ENCODE measurements around the gene ARMC8. TPM values are rescaled to one million over a fixed set of nuclear protein-coding genes. Genes with fewer than 3 reads are reported as not detected.

Gene ARMC8
- total RNA-seq, 1 experiment from 2014 or later: 63.6 TPM

DNA sequence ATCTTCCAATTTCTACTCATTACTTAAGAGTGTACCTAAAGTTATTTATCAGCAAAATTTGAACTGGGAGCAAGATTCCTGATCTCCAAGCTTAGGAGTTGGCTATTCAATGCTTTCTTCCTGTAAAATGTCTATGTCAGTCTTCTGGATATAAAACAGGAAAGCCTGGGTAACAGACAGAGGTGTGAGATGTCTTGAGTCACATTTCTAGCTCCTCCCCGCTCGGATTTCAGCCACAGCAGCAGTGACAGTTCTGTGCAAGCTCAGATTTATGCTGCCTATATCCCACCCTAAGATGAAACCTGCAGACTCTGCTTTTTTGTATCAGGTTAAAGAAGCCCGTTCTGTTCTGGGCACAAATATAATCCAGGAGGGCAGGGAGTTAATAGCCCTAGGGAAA is 2.1 kb upstream of the ARMC8 start:
- Mint-ChIP-seq H3K4me1 (peaks cover 13 to 22% of the 10 kb centered on the region in 2 experiments), H3K36me3 (ENCODE audit: insufficient read depth in 1 of 3, low read depth in 3 of 3) (peaks cover 4 to 8% (median 4%) of the 10 kb centered on the region in 3 experiments; a peak in 6 of 7 replicates)
- no peak overlapping the region for H3K4me2 ChIP-seq (ENCODE audit: insufficient read depth, insufficient read length, low read length)

More for the DNA sequence above, 2.1 kb upstream of the ARMC8 start:
- Histone ChIP-seq H4K20me1 (ENCODE audit: control insufficient read depth, insufficient read depth, insufficient read length) (no peaks in the 10 kb centered on the region), H3K14ac (ENCODE audit: insufficient read depth, low read length) (no peak overlapping the region), H3K23me2 (ENCODE audit: insufficient read length, low read depth, low read length, poor library complexity, severe bottlenecking) (no peaks in the 10 kb centered on the region), H3K9ac (ENCODE audit: extremely low read depth, insufficient read length, low read length) (no peak overlapping the region), H2BK20ac (ENCODE audit: low read depth, low read length, poor library complexity, severe bottlenecking) (no peak overlapping the region), H4K5ac (ENCODE audit: insufficient read length, low read depth, low read length) (no peak overlapping the region), H2AK5ac (ENCODE audit: insufficient read length, low read length) (no peak overlapping the region), H4K8ac (replicated peaks; ENCODE audit: insufficient read length, low read depth, low read length) (no peak overlapping the region), H3K9me3 (ENCODE audit: control insufficient read depth, low read depth, low read length) (no peaks in the 10 kb centered on the region), H3K4me1 (ENCODE audit: insufficient read depth, low read length) (no peaks in the 10 kb centered on the region), H3K27ac (ENCODE audit: insufficient read length, low read depth, low read length) (no peak overlapping the region), H2BK15ac (ENCODE audit: low read depth, low read length) (no peak overlapping the region), H3T11ph (ENCODE audit: low read length) (no peak overlapping the region), H2AFZ (ENCODE audit: low read length) (no peak overlapping the region), H3K18ac (ENCODE audit: insufficient read length, low read depth, low read length) (no peak overlapping the region), H3K4ac (ENCODE audit: low read depth, low read length) (no peak overlapping the region), H3K56ac (ENCODE audit: insufficient read length, low read depth, low read length) (no peak overlapping the region), H3K79me1 (ENCODE audit: insufficient read depth, low read depth, low read length, poor library complexity, severe bottlenecking) (no peaks in the 10 kb centered on the region), H3K79me2 (ENCODE audit: insufficient read depth, low read length) (peaks cover 13% of the 10 kb centered on the region; the same call in 1 of the 2 replicates), H3K27me3 (ENCODE audit: insufficient read depth, low read length) (no peaks in the 10 kb centered on the region), H2BK12ac (ENCODE audit: insufficient read length, low read depth, low read length) (no peak overlapping the region), H3K23ac (ENCODE audit: insufficient read length, low read depth, low read length) (no peak overlapping the region), H2BK5ac (ENCODE audit: insufficient read length, low read length) (no peak overlapping the region), H4K91ac (ENCODE audit: insufficient read length, low read depth, low read length) (no peak overlapping the region), H2BK120ac (ENCODE audit: low read depth, low read length, poor library complexity, severe bottlenecking) (no peak overlapping the region)
- Mint-ChIP-seq H3K27ac (no peak overlapping the region), H3K9me3 (no peaks in the 10 kb centered on the region), H3K4me3 (no peak overlapping the region), H3K27me3 (ENCODE audit: low read depth) (peaks cover 30% of the 10 kb centered on the region)
- TF ChIP-seq, protein P1, sequence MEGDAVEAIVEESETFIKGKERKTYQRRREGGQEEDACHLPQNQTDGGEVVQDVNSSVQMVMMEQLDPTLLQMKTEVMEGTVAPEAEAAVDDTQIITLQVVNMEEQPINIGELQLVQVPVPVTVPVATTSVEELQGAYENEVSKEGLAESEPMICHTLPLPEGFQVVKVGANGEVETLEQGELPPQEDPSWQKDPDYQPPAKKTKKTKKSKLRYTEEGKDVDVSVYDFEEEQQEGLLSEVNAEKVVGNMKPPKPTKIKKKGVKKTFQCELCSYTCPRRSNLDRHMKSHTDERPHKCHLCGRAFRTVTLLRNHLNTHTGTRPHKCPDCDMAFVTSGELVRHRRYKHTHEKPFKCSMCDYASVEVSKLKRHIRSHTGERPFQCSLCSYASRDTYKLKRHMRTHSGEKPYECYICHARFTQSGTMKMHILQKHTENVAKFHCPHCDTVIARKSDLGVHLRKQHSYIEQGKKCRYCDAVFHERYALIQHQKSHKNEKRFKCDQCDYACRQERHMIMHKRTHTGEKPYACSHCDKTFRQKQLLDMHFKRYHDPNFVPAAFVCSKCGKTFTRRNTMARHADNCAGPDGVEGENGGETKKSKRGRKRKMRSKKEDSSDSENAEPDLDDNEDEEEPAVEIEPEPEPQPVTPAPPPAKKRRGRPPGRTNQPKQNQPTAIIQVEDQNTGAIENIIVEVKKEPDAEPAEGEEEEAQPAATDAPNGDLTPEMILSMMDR (conservative IDR thresholded peaks at IDR 0.05): no peak
- no peak for DNase-seq
- WGBS (ENCODE audit: extremely low coverage, insufficient read length, low lambda C conversion rate): no CpG with 5 or more reads among the region's 3 CpGs

All from H9 (cell line).